Liver (tissue), 9 donors: ENCODE results near the gene NOPCHAP1. TPM values are rescaled to one million over a fixed set of nuclear protein-coding genes. Genes with fewer than 3 reads are reported as not detected.

Experiments used
- DNase-seq: peaks from one replicate; pipeline ENCODE4 v3.0.0-alpha.2; 2017; ENCODE audit warnings: low spot score
- H3K27ac ChIP-seq, 2 donors: one replicate each; pipeline ENCODE4 v1.7.0; 2013; ENCODE audit warnings: inconsistent platforms in 2 of 2, low read length in 2 of 2, control low read depth in 1 of 2, low read depth in 1 of 2, mild to moderate bottlenecking in 1 of 2
- H3K27me3 ChIP-seq, 4 donors: one replicate each; pipeline versions ENCODE4 v1.6.1 to v1.7.0; 2013; ENCODE audit warnings: low read length in 3 of 4, inconsistent platforms in 1 of 4, mild to moderate bottlenecking in 1 of 4, moderate library complexity in 1 of 4; ENCODE audit not compliant: control insufficient read depth in 4 of 4, insufficient read depth in 4 of 4
- H3K36me3 ChIP-seq, 4 donors: one replicate each; pipeline versions ENCODE4 v1.6.1 to v1.7.0; 2013; ENCODE audit warnings: low read length in 3 of 4, mild to moderate bottlenecking in 3 of 4, low read depth in 1 of 4, moderate library complexity in 1 of 4; ENCODE audit not compliant: control insufficient read depth in 4 of 4, insufficient read depth in 3 of 4
- H3K4me1 ChIP-seq, 4 donors: one replicate each; pipeline versions ENCODE4 v1.6.1 to v1.7.0; 2013; ENCODE audit warnings: low read length in 3 of 4, mild to moderate bottlenecking in 3 of 4, moderate library complexity in 1 of 4; ENCODE audit not compliant: control insufficient read depth in 4 of 4, insufficient read depth in 4 of 4
- H3K4me3 ChIP-seq, 3 donors: one replicate each; pipeline versions ENCODE4 v1.6.1 to v1.7.0; 2013; ENCODE audit warnings: low read length in 3 of 3, control low read depth in 1 of 3, low read depth in 1 of 3, mild to moderate bottlenecking in 1 of 3
- H3K9ac ChIP-seq, 2 donors: one replicate each; pipeline ENCODE4 v1.7.0; 2013; ENCODE audit warnings: low read length in 2 of 2, mild to moderate bottlenecking in 2 of 2, moderate library complexity in 2 of 2, control low read depth in 1 of 2, low read depth in 1 of 2
- H3K9me3 ChIP-seq, 4 donors: one replicate each; pipeline versions ENCODE4 v1.6.1 to v1.7.0; 2013; ENCODE audit warnings: low read length in 3 of 4; ENCODE audit not compliant: control insufficient read depth in 4 of 4
- EGR1 ChIP-seq, 2 donors: IDR thresholded peaks; 2 replicates each; pipeline ENCODE4 v1.6.1; 2016 to 2018; ENCODE audit warnings: antibody characterized with exemption in 2 of 2, low read depth in 2 of 2
- FOXA1 ChIP-seq: IDR thresholded peaks from 2 replicates; pipeline ENCODE4 v1.6.1; 2016; ENCODE audit warnings: antibody characterized with exemption
- FOXA2 ChIP-seq: IDR thresholded peaks from 2 replicates; pipeline ENCODE4 v1.6.1; 2016; ENCODE audit warnings: antibody characterized with exemption
- GABPA ChIP-seq, 2 donors: IDR thresholded peaks in 1 of 2; conservative IDR thresholded peaks in 1 of 2; 2 replicates each; pipeline ENCODE4 v1.6.1; 2016; ENCODE audit warnings: antibody characterized with exemption in 2 of 2, mild to moderate bottlenecking in 1 of 2, moderate library complexity in 1 of 2
- HNF4A ChIP-seq, 2 donors: conservative IDR thresholded peaks; 2 replicates each; pipeline ENCODE4 v1.6.1; 2016; ENCODE audit warnings: antibody characterized with exemption in 2 of 2, mild to moderate bottlenecking in 2 of 2
- HNF4G ChIP-seq: IDR thresholded peaks from 2 replicates; pipeline ENCODE4 v1.6.1; 2016; ENCODE audit warnings: antibody characterized with exemption
- JUND ChIP-seq, 2 donors: IDR thresholded peaks; 2 replicates each; pipeline ENCODE4 v1.6.1; 2016; ENCODE audit warnings: antibody characterized with exemption in 2 of 2
- NR2F2 ChIP-seq: IDR thresholded peaks from 2 replicates; pipeline ENCODE4 v1.6.1; 2016; ENCODE audit warnings: antibody characterized with exemption
- RAD21 ChIP-seq, 2 donors: IDR thresholded peaks; 2 replicates each; pipeline ENCODE4 v1.6.1; 2016; ENCODE audit warnings: antibody characterized with exemption in 2 of 2, mild to moderate bottlenecking in 2 of 2
- RXRA ChIP-seq, 2 donors: IDR thresholded peaks; 2 replicates each; pipeline ENCODE4 v1.6.1; 2017 to 2018; ENCODE audit warnings: antibody characterized with exemption in 2 of 2, mild to moderate bottlenecking in 1 of 2
- SP1 ChIP-seq: IDR thresholded peaks from 2 replicates; pipeline ENCODE4 v1.6.1; 2018; ENCODE audit warnings: antibody characterized with exemption, mild to moderate bottlenecking
- TAF1 ChIP-seq: conservative IDR thresholded peaks from 2 replicates; pipeline ENCODE4 v1.6.1; 2016; ENCODE audit warnings: antibody characterized with exemption, mild to moderate bottlenecking
- YY1 ChIP-seq: IDR thresholded peaks from 2 replicates; pipeline ENCODE4 v1.6.1; 2016; ENCODE audit warnings: antibody characterized with exemption, mild to moderate bottlenecking
- WGBS: extraction: QIAGEN DNeasy Blood & Tissue Kit; methylation state at CpG from one replicate; pipeline ENCODE4 v1.1.7; 2013; 5-methylcytosine and 5-hydroxymethylcytosine counted together
- polyA plus RNA-seq, 2 donors: library from polyadenylated mRNA; stranded (reverse) in 1 of 2; unstranded in 1 of 2; fragments of 200-250 nt in 1 of 2; fragments of >200 nt in 1 of 2; fragmentation: Nextera tagmentation in 1 of 2; extraction: Ambion mirVana in 1 of 2; gene quantifications; one replicate each; pipeline versions ENCODE4 v1.2.1 to v1.2.3, GENCODE V29; 2013 to 2015
- total RNA-seq, 2 donors: library from RNA; depleted of rRNA; stranded (reverse); fragments of >200 nt; gene quantifications; one replicate each; pipeline ENCODE4 v1.2.3, GENCODE V29; 2014
- TF ChIP-seq, protein P1 (sequence below): IDR thresholded peaks from 2 replicates; pipeline ENCODE4 v1.6.1; 2016; ENCODE audit warnings: antibody characterized with exemption
- TF ChIP-seq, protein P2 (sequence below): fragments of 150-350 bp; IDR thresholded peaks from 2 replicates; pipeline ENCODE4 v1.5.1; 2017; ENCODE audit warnings: improper control_type of control experiment, low read depth, low read length; ENCODE audit not compliant: missing input control
- TF ChIP-seq, protein P3 (sequence below): IDR thresholded peaks from 2 replicates; pipeline ENCODE4 v1.6.1; 2016; ENCODE audit warnings: antibody characterized with exemption
- TF ChIP-seq, protein P4 (sequence below): IDR thresholded peaks from 2 replicates; pipeline ENCODE4 v1.6.1; 2016; ENCODE audit warnings: antibody characterized with exemption, mild to moderate bottlenecking
- TF ChIP-seq, protein P5 (sequence below): IDR thresholded peaks from 2 replicates; pipeline ENCODE4 v1.6.1; 2016; ENCODE audit warnings: antibody characterized with exemption
- donor health status: healthy.
- donor health status: healthy.
- donor health status: healthy.
- donor health status: healthy.
- donor health status: healthy.

NOPCHAP1 gene
- total and polyA plus RNA-seq, 4 donors = 2.1 to 18.6 (median 3.5) TPM

DNA sequence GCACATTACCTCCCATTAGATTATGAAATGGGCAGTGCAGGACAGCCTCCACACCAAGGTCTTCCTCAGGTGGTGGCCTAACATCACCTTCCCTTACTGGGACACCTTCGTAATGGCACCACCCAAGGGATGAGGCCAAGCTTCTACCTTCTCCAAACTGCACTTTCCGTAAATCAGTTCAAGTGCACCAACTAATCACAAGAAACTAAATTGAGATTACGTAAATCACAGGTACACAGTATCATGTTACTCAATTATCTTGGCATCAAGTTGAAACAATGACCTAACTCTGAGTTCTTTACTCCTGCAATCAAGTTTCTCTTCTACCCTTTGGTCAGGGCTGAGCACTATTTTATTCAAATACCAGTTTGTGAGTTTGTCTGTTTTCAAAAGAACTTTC lies 41.9 kb upstream of the NOPCHAP1 start:
- TF ChIP-seq, protein P1, sequence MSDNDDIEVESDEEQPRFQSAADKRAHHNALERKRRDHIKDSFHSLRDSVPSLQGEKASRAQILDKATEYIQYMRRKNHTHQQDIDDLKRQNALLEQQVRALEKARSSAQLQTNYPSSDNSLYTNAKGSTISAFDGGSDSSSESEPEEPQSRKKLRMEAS = peak; percentile 90
- peak; percentile 80 for TF ChIP-seq SP1
- TF ChIP-seq RAD21 (IDR thresholded peaks at IDR 0.05) = peak; percentile 55 to 59
- TF ChIP-seq, protein P2, sequence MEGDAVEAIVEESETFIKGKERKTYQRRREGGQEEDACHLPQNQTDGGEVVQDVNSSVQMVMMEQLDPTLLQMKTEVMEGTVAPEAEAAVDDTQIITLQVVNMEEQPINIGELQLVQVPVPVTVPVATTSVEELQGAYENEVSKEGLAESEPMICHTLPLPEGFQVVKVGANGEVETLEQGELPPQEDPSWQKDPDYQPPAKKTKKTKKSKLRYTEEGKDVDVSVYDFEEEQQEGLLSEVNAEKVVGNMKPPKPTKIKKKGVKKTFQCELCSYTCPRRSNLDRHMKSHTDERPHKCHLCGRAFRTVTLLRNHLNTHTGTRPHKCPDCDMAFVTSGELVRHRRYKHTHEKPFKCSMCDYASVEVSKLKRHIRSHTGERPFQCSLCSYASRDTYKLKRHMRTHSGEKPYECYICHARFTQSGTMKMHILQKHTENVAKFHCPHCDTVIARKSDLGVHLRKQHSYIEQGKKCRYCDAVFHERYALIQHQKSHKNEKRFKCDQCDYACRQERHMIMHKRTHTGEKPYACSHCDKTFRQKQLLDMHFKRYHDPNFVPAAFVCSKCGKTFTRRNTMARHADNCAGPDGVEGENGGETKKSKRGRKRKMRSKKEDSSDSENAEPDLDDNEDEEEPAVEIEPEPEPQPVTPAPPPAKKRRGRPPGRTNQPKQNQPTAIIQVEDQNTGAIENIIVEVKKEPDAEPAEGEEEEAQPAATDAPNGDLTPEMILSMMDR = no peak
- TF ChIP-seq, protein P3, sequence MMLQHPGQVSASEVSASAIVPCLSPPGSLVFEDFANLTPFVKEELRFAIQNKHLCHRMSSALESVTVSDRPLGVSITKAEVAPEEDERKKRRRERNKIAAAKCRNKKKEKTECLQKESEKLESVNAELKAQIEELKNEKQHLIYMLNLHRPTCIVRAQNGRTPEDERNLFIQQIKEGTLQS = peak; percentile 77
- TF ChIP-seq, protein P4, sequence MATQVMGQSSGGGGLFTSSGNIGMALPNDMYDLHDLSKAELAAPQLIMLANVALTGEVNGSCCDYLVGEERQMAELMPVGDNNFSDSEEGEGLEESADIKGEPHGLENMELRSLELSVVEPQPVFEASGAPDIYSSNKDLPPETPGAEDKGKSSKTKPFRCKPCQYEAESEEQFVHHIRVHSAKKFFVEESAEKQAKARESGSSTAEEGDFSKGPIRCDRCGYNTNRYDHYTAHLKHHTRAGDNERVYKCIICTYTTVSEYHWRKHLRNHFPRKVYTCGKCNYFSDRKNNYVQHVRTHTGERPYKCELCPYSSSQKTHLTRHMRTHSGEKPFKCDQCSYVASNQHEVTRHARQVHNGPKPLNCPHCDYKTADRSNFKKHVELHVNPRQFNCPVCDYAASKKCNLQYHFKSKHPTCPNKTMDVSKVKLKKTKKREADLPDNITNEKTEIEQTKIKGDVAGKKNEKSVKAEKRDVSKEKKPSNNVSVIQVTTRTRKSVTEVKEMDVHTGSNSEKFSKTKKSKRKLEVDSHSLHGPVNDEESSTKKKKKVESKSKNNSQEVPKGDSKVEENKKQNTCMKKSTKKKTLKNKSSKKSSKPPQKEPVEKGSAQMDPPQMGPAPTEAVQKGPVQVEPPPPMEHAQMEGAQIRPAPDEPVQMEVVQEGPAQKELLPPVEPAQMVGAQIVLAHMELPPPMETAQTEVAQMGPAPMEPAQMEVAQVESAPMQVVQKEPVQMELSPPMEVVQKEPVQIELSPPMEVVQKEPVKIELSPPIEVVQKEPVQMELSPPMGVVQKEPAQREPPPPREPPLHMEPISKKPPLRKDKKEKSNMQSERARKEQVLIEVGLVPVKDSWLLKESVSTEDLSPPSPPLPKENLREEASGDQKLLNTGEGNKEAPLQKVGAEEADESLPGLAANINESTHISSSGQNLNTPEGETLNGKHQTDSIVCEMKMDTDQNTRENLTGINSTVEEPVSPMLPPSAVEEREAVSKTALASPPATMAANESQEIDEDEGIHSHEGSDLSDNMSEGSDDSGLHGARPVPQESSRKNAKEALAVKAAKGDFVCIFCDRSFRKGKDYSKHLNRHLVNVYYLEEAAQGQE = peak; percentile 75
- no peak for TF ChIP-seq EGR1 (IDR thresholded peaks at IDR 0.05; ENCODE audit: low read depth in 2 of 2)
- peak in 1 of 2 donors; percentile 28 for TF ChIP-seq GABPA (IDR thresholded peaks at IDR 0.05 in 1 of 2, conservative IDR thresholded peaks at IDR 0.05 in 1 of 2)
- peak; percentile 91 to 96 for TF ChIP-seq JUND (IDR thresholded peaks at IDR 0.05)
- TF ChIP-seq FOXA2 = peak; percentile 78
- peak; percentile 93 to 97 for TF ChIP-seq HNF4A (conservative IDR thresholded peaks at IDR 0.05)
- TF ChIP-seq HNF4G = peak; percentile 75
- peak; percentile 79 for TF ChIP-seq FOXA1
- no peak for TF ChIP-seq NR2F2
- TF ChIP-seq TAF1 = no peak
- TF ChIP-seq, protein P5, sequence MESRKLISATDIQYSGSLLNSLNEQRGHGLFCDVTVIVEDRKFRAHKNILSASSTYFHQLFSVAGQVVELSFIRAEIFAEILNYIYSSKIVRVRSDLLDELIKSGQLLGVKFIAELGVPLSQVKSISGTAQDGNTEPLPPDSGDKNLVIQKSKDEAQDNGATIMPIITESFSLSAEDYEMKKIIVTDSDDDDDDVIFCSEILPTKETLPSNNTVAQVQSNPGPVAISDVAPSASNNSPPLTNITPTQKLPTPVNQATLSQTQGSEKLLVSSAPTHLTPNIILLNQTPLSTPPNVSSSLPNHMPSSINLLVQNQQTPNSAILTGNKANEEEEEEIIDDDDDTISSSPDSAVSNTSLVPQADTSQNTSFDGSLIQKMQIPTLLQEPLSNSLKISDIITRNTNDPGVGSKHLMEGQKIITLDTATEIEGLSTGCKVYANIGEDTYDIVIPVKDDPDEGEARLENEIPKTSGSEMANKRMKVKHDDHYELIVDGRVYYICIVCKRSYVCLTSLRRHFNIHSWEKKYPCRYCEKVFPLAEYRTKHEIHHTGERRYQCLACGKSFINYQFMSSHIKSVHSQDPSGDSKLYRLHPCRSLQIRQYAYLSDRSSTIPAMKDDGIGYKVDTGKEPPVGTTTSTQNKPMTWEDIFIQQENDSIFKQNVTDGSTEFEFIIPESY = peak; percentile 88
- TF ChIP-seq RXRA (IDR thresholded peaks at IDR 0.05) = peak; percentile 95 to 97
- TF ChIP-seq YY1 = peak; percentile 88
- no peaks in the 10 kb centered on the region for H3K36me3 ChIP-seq
- no peaks in the 10 kb centered on the region for H3K27me3 ChIP-seq
- H3K4me1 ChIP-seq = peaks cover 24 to 45% (median 40%) of the 10 kb centered on the region in 4 donors
- H3K9me3 ChIP-seq = no peaks in the 10 kb centered on the region
- H3K27ac ChIP-seq = peak overlapping the region; percentile 79 to 81
- H3K4me3 ChIP-seq = no peak overlapping the region
- peak overlapping the region in 1 of 2 donors; percentile 72 for H3K9ac ChIP-seq
- DNase-seq = no peak
- 46% methylated on average over 3 of the region's 3 CpGs for WGBS
